KMS-11 (cell line): ENCODE measurements around the gene PTPN18.

Experiments
- H2AFZ ChIP-seq: fragments of 200-600 bp; sonication (generic); 2 replicates; pipeline ENCODE4 v1.6.1; 2016; ENCODE audit warnings: antibody characterized with exemption, mixed run types, low read depth
- H3K27ac ChIP-seq: fragments of 200-600 bp; sonication (generic); 2 replicates; pipeline ENCODE4 v1.6.1; 2016; ENCODE audit warnings: mild to moderate bottlenecking, mixed run types
- H3K27me3 ChIP-seq: fragments of 200-600 bp; sonication (generic); 2 replicates; pipeline ENCODE4 v1.6.1; 2017; ENCODE audit warnings: mild to moderate bottlenecking, low read depth, mixed run types, moderate library complexity; ENCODE audit not compliant: insufficient read depth
- H3K36me3 ChIP-seq: fragments of 200-600 bp; sonication (generic); 2 replicates; pipeline ENCODE4 v1.6.1; 2017; ENCODE audit warnings: mild to moderate bottlenecking, mixed run types; ENCODE audit not compliant: insufficient read depth
- H3K4me1 ChIP-seq: fragments of 200-600 bp; sonication (generic); 2 replicates; pipeline ENCODE4 v1.6.1; 2016; ENCODE audit warnings: mild to moderate bottlenecking, low read depth, mixed run types; ENCODE audit not compliant: poor library complexity, severe bottlenecking
- H3K4me2 ChIP-seq: fragments of 200-600 bp; sonication (generic); 2 replicates; pipeline ENCODE4 v1.7.0; 2016; ENCODE audit warnings: mild to moderate bottlenecking, mixed run types
- H3K4me3 ChIP-seq: fragments of 200-600 bp; sonication (generic); IDR thresholded peaks from 2 replicates; pipeline ENCODE4 v1.6.1; 2017; ENCODE audit warnings: low read depth, low read length, mixed read lengths; ENCODE audit not compliant: insufficient read depth
- H3K79me2 ChIP-seq: fragments of 200-600 bp; sonication (generic); 2 replicates; pipeline ENCODE4 v1.6.1; 2016; ENCODE audit warnings: low read depth, mixed run types; ENCODE audit not compliant: insufficient read depth
- H3K9ac ChIP-seq: fragments of 200-600 bp; sonication (generic); 2 replicates; pipeline ENCODE4 v1.6.1; 2016; ENCODE audit warnings: mild to moderate bottlenecking, mixed run types
- H4K20me1 ChIP-seq: fragments of 200-600 bp; sonication (generic); 2 replicates; pipeline ENCODE4 v1.6.1; 2016; ENCODE audit warnings: mild to moderate bottlenecking, mixed run types; ENCODE audit not compliant: insufficient read depth
- CTCF ChIP-seq: fragments of 200-600 bp; sonication (generic); conservative IDR thresholded peaks from 2 replicates; pipeline ENCODE4 v1.6.1; 2017; ENCODE audit warnings: low read depth, mild to moderate bottlenecking, antibody characterized with exemption, low read length, moderate library complexity, mixed read lengths

The PTPN18 gene

DNA sequence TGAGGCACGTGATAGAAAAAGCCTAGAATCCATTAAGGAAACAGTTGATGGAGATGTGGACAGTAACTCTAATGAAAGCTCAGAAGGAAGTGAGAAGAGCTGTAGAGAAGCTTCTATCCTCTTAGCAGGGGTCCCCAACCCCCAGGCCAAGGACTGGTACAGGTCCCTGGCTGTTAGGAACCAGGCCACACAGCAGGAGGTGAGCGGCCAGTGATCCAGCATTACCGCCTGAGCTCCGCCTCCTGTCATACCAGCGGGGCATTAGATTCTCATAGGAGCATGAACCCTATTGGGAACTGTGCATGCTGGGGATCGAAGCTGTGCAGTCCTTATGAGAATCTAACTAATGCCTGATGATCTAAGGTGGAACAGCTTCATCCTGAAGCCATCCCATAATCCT is 21.8 kb upstream of the PTPN18 start:
- Histone ChIP-seq H2AFZ (no peak overlapping the region), H3K4me2 (no peak overlapping the region), H3K27me3 (no peaks in the 10 kb centered on the region), H3K36me3 (no peaks in the 10 kb centered on the region), H3K4me1 (no peaks in the 10 kb centered on the region), H3K27ac (no peak overlapping the region), H4K20me1 (no peaks in the 10 kb centered on the region), H3K9ac (no peak overlapping the region), H3K79me2 (no peaks in the 10 kb centered on the region), H3K4me3 (no peak overlapping the region)
- TF ChIP-seq CTCF, result no peak

- Histone ChIP-seq H2AFZ (no peak overlapping the region), H3K27me3 (no peaks in the 10 kb centered on the region), H3K4me2 (no peak overlapping the region), H4K20me1 (no peaks in the 10 kb centered on the region), H3K27ac (no peak overlapping the region), H3K4me1 (no peaks in the 10 kb centered on the region), H3K36me3 (no peaks in the 10 kb centered on the region), H3K9ac (no peak overlapping the region), H3K79me2 (no peaks in the 10 kb centered on the region), H3K4me3 (no peak overlapping the region)
- no peak for TF ChIP-seq CTCF
These were observed 20.6 kb upstream of the PTPN18 start for GRCh38 chr2:130335226-130335625.

DNA sequence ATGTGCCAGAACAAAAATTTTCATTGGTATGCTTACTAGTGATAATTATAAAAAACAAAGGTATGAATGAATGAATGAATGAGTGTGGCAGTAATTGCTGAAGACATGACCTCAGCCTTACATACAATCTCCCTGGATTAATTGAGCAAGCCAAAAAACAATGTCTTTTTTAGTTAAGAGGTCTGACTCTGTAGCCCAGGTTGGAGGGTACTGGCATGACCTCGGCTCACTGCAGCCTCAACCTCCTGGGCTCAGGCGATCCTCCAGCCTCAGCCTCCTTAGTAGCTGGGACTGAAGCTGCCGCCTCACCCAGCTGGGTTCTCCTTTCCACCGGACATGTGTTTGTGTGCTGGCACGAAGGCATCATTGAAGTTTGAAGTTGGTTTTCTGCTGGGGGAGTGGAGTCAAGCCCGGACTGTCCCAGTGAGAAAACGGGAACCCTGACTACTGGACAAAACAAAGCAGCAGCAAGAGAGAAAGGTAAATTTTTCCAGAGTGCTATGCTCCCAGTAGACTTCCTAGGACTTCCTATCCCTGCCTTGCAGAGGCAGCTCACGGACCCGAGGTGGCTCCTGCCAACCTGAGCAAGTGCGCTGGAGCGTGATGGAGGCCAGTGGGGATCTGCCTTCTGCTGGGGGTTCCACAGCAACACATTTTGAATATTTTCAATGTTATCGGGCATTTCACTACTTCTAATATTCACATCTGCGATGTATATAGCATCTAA is 19.5 kb upstream of the PTPN18 start:
- Histone ChIP-seq H3K79me2 (no peaks in the 10 kb centered on the region), H2AFZ (no peak overlapping the region), H3K27me3 (no peaks in the 10 kb centered on the region), H3K27ac (no peak overlapping the region), H3K4me2 (no peak overlapping the region), H3K9ac (no peak overlapping the region), H3K4me1 (no peaks in the 10 kb centered on the region), H3K36me3 (no peaks in the 10 kb centered on the region), H3K4me3 (no peak overlapping the region), H4K20me1 (no peaks in the 10 kb centered on the region)
- TF ChIP-seq CTCF, result no peak

- H4K20me1 ChIP-seq, result no peaks in the 10 kb centered on the region
- no peak overlapping the region for H3K9ac ChIP-seq
- H3K36me3 ChIP-seq, result no peaks in the 10 kb centered on the region
- no peak overlapping the region for H3K27ac ChIP-seq
- no peaks in the 10 kb centered on the region for H3K79me2 ChIP-seq
- no peak overlapping the region for H3K4me3 ChIP-seq
- H3K4me2 ChIP-seq, result no peak overlapping the region
- H3K27me3 ChIP-seq, result no peaks in the 10 kb centered on the region
- no peaks in the 10 kb centered on the region for H3K4me1 ChIP-seq
- TF ChIP-seq CTCF, result no peak
- no peak overlapping the region for H2AFZ ChIP-seq
These were observed 18.8 kb upstream of the PTPN18 start for GRCh38 chr2:130336877-130337734.
